AG09309 (cell line): ENCODE results near the gene RGP1.

Source experiments
- DNase-seq: peaks from one replicate; pipeline ENCODE4 v3.0.0-alpha.2; 2010; ENCODE audit warnings: low read depth
- H3K4me3 ChIP-seq: 2 replicates; pipeline ENCODE4 v1.5.1; 2011; ENCODE audit warnings: mild to moderate bottlenecking, low read depth, low read length, moderate library complexity; ENCODE audit not compliant: control insufficient read depth
- CTCF ChIP-seq: IDR thresholded peaks from 2 replicates; pipeline ENCODE4 v1.5.1; 2011; ENCODE audit warnings: mild to moderate bottlenecking, low read depth, low read length, inconsistent platforms; ENCODE audit not compliant: insufficient read depth, control insufficient read depth; ENCODE audit errors: missing control alignments

The RGP1 gene

GRCh38 chr9:35748858-35749514 lies at the start of gene RGP1, which contains the start of gene GBA2:
Gene RGP1 (plus strand): TSS chr9:35749287. CDS start chr9:35749756, 469 bp downstream.
Gene GBA2 (minus strand): TSS chr9:35749228. CDS start chr9:35748704, 524 bp downstream.
- no peak for DNase-seq
- peak within 1 kb of the TSS; percentile 99 for H3K4me3 ChIP-seq
- TF ChIP-seq CTCF, result no peak

GRCh38 chr9:35700031-35700430 lies 49.1 kb upstream of the RGP1 start:
- H3K4me3 ChIP-seq, result no peak overlapping the region
- DNase-seq, result no peak
- no peak for TF ChIP-seq CTCF

- TF ChIP-seq CTCF, result no peak
- H3K4me3 ChIP-seq, result no peak overlapping the region
- DNase-seq, result no peak
Observed at GRCh38 chr9:35700942-35701341, 48.1 kb upstream of the RGP1 start.

GRCh38 chr9:35702696-35703095 lies 46.4 kb upstream of the RGP1 start:
- no peak for TF ChIP-seq CTCF
- no peak overlapping the region for H3K4me3 ChIP-seq
- DNase-seq, result no peak

- TF ChIP-seq CTCF, result no peak
- no peak overlapping the region for H3K4me3 ChIP-seq
- DNase-seq, result no peak
Observed at GRCh38 chr9:35703906-35704672, 45.0 kb upstream of the RGP1 start.

GRCh38 chr9:35705372-35705771 lies 43.7 kb upstream of the RGP1 start:
- DNase-seq, result no peak
- TF ChIP-seq CTCF, result no peak
- no peak overlapping the region for H3K4me3 ChIP-seq
